ENCODE measurements around the gene OR10G2.
"Not testable (repeated sequence)": the region's sequence is repeated elsewhere in the genome, so short reads cannot be mapped to it uniquely, and the experiment has no call there.

The OR10G2 gene

DNA sequence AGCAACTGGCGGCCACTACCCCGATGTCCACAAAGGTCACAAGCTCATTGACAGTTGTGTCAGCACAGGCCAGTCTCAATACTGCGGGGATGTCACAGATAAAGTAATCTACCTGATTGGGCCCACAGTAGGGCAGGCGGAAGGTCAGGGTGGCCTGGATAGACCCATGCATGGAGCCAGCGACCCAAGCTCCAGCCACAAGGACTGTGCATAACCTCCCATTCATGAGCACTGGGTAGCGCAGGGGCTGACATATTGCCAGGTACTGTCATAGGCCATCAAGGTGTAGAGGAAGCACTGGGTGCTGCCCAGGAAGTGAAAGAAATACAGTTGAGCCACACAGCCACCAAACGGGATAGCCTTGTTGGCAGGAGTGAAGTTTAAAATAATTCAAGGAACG is 32.6 kb downstream of the OR10G2 start:
- H3K27ac ChIP-seq (ENCODE audit: insufficient read depth in 1 of 2, low read depth in 1 of 2, low read length in 2 of 2, poor library complexity in 1 of 2, severe bottlenecking in 2 of 2); H3K27me3 ChIP-seq (replicated peaks in 2 of 5; ENCODE audit: control insufficient read depth in 4 of 5, insufficient read depth in 5 of 5, low read length in 4 of 5); H3K4me1 ChIP-seq (ENCODE audit: control extremely low read depth in 1 of 4, control insufficient read depth in 4 of 4, insufficient read depth in 4 of 4, low read length in 3 of 4); H3K4me3 ChIP-seq (ENCODE audit: control insufficient read depth in 1 of 7, extremely low read depth in 1 of 7, insufficient read depth in 4 of 7, low read depth in 2 of 7, low read length in 6 of 7); POLR2A ChIA-PET; H3K9me3 ChIP-seq (ENCODE audit: control extremely low read depth in 1 of 5, control insufficient read depth in 4 of 5, insufficient read depth in 2 of 5, low read depth in 1 of 5, low read length in 4 of 5); H3K36me3 ChIP-seq (ENCODE audit: control insufficient read depth in 4 of 4, insufficient read depth in 4 of 4, low read length in 3 of 4); DNase-seq: not testable (repeated sequence)
- CTCF ChIA-PET, result interaction anchor here (1.5 kb wide), 1 partner anchor 15 kb away, joined by 3 read pairs; no protein-coding TSS in a partner anchor
- 95% methylated on average over 6 of the region's 8 CpGs for WGBS (ENCODE audit: insufficient coverage)

DNA sequence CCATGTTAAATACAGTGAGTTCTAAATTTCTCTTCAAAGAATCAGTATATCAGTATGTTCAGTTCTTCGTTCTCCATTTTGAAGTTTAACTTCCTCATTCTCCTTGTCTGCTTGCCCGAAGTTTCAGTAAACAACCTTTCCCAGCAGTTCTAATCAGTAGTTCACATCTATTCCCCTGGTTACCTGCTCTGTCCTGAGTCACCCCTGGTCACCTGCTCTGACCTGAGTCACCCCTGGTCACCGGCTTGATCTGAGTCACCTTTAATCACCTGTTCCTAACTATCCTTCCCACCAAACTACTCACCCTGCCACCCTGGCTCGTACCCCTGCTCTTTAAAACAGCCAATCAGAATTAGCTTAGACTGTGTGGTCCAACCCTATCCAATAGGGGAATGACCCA is 45.4 kb downstream of the OR10G2 start:
- WGBS (ENCODE audit: insufficient coverage), result 83% methylated on average over 4 of the region's 4 CpGs
- POLR2A ChIA-PET, result no interaction called here
- Histone ChIP-seq H3K4me1 (ENCODE audit: control extremely low read depth in 1 of 4, control insufficient read depth in 4 of 4, insufficient read depth in 4 of 4, low read length in 3 of 4) (no peaks in the 10 kb centered on the region), H3K27ac (ENCODE audit: insufficient read depth in 1 of 2, low read depth in 1 of 2, low read length in 2 of 2, poor library complexity in 1 of 2, severe bottlenecking in 2 of 2) (no peak overlapping the region), H3K4me3 (ENCODE audit: control insufficient read depth in 1 of 7, extremely low read depth in 1 of 7, insufficient read depth in 4 of 7, low read depth in 2 of 7, low read length in 6 of 7) (no peak overlapping the region), H3K36me3 (ENCODE audit: control insufficient read depth in 4 of 4, insufficient read depth in 4 of 4, low read length in 3 of 4) (no peaks in the 10 kb centered on the region), H3K27me3 (replicated peaks in 2 of 5; ENCODE audit: control insufficient read depth in 4 of 5, insufficient read depth in 5 of 5, low read length in 4 of 5) (peaks cover 0 to 2% (median 0%) of the 10 kb centered on the region in 5 experiments), H3K9me3 (ENCODE audit: control extremely low read depth in 1 of 5, control insufficient read depth in 4 of 5, insufficient read depth in 2 of 5, low read depth in 1 of 5, low read length in 4 of 5) (peaks cover 1 to 23% (median 9%) of the 10 kb centered on the region in 5 experiments)
- DNase-seq, result peak in 1 of 3 donors; percentile 4
- CTCF ChIA-PET, result no interaction called here
